ENCODE measurements around the gene HPS6.
"Not testable (repeated sequence)": the region's sequence is repeated elsewhere in the genome, so short reads cannot be mapped to it uniquely, and the experiment has no call there.

The HPS6 gene

DNA sequence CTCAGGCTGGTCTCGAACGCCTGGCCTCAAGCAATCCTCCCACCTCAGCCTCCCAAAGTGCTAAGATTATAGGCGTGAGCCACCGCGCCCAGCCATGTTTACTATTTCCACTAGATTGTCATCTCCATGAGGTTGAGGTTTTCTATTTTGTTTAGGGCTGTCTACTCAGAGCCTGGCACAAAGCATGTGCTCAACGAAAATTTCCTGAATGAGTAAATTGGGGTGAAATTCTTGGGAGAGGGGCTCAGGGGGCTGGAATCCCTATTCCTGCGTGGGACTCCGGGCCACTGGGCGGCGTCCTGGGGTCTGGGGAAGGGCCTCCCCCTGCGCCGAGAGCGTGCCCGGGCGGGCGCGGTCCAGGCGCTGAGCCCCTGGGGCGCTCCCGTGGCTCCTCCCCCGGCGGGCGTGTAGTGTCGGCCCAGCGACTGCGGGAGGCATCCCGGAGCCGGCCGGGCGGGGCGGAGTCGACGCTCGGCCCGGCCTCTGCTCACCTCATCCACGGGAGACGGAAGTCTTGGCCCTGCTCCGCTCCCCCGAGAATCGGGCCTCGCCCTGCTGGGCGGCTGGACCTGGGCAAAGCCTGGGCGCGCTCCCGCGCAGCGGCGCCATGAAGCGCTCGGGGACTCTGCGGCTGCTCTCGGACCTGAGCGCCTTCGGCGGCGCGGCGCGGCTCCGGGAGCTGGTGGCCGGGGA lies at the start of gene HPS6:
HPS6 (plus strand) TSS at position 482 of the 693 bp plus-strand sequence; CDS start at position 608, 126 bp downstream.
- no peak for DNase-seq

DNA sequence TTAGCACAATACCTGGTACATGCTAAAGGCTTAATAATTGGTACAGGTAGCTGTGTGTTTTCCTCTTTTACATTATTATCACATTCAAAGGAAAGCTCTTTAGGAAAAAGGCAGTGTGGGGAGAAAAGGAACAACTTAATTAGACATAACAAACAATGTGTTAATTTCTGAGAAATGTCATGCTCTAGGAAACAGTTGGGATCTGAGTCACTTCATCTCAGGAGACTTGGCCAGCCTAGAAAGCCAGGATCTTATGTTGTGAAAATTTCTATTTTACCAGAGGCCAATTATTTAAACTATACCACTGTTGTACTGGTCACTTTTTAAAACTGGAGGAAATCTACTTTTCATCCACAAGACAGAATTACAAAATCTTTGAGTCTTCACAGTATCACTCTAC lies 48.7 kb upstream of the HPS6 start:
- no peak for DNase-seq

DNA sequence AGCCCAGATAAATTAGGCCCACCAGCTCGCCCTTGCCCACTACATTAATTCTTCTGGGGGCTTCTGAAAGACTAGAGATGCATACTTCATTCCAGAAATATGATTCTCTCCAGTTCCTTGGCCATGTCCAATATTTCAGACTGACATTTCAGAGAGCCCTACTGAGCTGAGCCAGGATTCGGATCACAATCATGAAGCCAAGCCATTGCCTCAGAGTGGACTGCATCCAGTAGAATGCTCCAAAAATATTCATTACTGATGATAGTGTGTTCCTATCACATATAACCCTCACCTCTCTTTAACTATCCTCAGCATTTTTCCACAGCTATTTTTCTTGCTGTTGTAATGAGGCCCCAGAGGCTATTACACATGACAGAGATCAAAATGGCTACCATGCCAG lies 47.9 kb upstream of the HPS6 start:
- no peak for DNase-seq

DNA sequence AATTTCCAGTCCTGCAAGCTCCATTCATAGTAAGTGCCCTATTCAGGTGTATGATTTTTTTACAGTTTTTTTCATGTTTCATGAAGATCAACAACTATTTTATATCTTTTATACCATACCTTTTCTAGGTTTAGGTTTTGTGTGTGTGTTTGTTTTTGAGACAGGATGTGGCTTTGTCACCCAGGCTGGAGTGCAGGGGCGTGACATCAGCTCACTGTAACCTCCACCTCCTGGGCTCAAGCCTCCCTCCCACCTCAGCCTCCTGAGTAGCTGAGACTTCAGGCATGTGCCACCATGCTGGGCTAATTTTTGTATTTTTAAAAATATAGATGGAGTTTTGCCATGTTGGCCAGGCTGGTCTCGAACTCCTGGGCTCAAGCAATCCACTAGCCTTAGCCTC lies 44.2 kb upstream of the HPS6 start:
- no peak for DNase-seq

DNA sequence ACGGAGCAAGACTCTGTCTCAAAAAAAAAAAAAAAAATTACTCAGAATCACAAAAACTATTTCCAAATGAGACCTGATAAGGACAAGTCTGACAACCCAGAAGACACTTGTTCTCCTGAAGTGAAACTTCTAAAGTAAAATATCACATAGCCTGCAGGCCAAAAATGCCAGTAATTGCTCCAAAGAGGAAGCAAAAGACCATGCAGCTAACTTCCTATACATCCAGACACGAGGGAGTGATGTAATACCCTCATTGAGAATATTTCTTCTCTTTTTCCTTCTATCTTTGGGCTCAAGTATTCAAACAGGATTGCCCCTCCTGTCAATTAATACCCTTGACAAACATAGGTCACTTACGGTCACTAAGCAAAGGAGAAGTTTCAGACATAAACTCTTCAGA lies 40.4 kb upstream of the HPS6 start:
- no peak for DNase-seq

DNA sequence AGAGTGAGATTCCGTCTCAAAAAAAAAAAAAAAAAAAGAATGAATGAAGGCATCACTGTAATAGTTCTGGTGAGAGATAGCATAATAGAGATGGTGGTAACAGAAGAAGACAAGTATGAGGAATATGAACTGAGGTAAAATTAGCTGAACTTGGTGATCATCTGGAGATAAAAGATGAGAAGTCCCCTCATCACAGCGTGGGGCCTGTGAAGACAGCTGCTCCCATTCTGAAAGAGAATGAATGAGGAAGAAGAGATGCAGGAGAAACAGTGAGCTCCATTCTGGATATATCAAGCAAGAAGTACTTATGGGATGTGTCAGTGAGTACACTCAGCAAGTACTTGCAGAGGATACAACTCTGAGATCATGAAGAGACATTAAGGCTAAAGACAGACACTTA lies 37.9 kb upstream of the HPS6 start:
- DNase-seq, result no peak

DNA sequence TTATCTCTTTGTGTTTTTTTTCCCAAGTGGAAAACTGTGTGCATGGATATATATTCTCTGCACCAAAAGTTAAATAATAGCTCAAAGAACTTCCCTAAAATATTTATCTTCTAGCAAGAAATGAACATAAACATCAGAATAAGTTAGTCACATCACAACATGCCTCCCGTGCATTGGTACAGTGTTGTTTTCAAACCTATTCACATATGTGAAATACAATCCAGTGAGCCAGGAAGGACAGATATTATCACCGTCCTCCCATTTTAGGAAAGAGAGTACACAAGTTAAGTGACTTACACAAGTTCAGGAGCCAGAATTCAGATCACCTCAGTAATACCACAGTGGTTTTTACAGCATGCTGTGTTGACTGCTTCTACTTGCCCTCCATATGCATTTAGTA lies 31.4 kb upstream of the HPS6 start:
- no peak for DNase-seq

DNA sequence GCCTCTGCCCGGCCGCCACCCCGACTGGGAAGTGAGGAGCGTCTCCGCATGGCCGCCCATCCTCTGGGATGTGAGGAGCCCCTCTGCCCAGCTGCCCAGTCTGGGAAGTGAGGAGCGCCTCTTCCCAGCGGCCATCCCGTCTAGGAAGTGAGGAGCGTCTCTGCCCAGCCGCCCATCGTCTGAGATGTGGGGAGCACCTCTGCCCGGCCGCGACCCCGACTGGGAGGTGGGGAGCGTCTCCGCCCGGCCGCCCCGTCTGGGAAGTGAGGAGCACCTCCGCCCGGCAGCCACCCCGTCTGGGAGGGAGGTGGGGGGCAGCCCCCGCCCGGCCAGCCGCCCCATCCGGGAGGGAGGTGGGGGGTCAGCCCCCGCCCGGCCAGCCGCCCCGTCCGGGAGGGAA lies 29.3 kb upstream of the HPS6 start:
- not testable (repeated sequence) for DNase-seq

DNA sequence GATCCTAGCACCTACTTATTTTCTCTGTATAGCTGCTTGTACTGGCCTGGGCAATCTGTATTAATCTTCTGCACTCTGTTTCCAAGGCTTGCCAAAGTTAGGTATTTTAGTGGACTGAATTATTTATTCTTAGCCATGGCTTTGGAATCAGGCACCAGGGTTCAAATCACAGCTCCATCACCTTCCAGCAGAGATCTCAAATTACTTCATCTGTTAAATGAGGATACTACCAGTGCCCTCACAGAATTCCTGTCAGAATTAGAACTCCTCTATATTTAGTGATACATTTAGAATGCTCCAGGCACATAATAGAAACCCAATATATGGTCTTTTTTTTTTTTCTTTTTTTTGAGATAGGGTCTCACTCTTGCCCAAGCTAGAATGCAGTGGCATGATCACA lies 26.7 kb upstream of the HPS6 start:
- DNase-seq, result no peak

DNA sequence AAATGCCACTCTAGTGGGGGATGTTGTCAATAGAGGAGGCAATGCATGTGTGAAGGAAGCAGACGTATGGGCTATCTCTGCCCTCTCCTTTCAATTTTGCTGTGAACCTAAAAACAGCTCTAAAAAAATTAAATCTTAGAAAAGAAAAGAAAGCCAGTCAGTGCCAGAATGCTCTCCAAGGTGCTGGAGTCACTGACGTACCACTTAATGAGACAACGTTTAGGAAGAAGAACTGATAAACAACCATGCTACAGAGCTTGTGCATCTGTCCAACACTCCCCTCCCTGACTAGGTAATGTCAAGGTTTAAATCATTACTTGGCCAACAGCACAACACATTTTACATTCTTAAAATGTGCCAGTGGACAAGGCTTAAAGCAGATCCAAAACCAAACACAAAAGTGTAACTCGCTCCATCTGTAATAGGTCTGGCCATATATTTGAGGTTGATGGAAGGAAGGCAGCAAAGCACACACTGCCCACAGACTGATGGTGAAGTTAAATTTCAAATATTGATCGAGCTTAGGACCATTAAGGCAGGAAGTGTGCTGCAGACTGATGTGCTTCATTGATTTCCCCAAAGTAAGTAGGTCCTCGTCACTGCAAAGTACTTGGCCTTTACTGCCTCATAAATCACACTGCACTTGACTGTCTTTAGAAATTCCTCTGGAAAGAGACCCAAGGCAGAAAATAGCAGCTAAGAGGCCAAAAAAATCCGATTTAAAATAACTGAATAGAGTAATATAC lies 24.7 kb upstream of the HPS6 start:
- DNase-seq, result no peak

DNA sequence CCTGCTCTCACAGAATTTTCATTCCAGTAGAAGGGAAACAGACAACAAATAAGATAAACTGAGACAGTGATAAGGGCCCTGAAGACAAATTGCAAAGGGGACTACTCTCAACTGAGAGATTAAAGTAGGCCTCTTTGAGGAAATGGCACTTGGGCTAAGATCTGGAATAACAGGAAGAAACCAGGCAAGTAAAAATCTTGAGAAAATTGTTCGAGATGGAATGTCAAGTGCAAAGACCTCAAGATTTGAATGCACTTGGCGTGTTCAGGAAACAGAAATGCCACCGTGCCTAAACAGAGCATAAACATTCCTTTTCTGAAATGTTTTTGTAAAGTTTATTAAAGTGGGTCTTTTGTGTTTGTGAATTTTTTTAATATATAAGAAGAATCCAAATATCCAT lies 19.9 kb upstream of the HPS6 start:
- no peak for DNase-seq

DNA sequence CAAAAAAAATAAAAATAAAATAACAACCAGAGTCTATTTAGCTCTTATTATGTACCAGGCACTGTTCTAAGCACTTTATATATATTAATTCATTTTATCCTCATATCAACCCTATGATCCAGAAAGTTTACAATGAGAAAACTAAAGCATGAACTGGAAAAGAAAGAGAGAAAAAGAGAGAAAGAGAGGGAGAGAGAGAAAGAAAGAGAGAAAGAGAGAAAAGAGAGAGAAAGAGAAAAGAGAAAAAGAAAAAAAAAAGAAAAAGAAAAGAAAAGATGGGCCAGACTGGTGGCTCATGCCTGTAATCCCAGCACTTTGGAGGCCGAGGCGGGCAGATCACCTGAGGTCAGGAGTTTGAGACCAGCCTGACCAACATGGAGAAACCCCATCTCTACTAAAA lies 19.1 kb upstream of the HPS6 start:
- DNase-seq, result no peak

DNA sequence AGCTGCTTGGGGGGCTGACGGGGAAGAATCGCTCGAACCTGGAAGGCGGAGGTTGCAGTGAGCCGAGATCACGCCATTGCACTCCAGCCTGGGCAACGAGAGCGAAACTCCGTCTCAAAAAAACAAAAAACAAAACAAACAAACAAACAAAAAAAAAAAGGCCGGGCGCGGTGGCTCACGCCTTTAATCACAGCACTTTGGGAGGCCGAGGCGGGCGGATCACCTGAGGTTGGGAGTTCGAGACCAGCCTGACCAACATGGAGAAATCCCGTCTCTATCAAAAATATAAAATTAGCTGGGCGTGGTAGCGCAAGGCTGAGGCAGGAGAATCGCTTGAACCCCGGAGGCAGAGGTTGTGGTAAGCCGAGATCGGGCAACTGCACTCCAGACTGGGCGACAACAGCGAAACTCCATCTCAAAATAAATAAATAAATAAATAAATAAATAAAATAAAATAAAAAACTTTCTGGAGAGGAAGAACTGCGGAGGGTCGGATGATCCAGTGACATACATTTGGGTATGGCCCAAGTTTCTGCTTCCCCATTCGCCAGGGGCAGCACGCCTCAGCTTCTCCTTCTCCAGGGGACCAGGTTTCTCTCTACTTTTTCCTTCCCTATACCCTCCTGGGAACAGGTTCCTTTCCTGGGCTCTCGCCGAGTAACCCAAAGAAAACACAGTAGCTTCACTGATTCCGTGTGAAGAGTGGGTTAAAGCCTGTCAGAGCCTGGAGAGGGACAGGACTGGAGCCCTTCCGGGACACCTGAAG lies 10.1 kb upstream of the HPS6 start:
- DNase-seq, result not testable (repeated sequence)

DNA sequence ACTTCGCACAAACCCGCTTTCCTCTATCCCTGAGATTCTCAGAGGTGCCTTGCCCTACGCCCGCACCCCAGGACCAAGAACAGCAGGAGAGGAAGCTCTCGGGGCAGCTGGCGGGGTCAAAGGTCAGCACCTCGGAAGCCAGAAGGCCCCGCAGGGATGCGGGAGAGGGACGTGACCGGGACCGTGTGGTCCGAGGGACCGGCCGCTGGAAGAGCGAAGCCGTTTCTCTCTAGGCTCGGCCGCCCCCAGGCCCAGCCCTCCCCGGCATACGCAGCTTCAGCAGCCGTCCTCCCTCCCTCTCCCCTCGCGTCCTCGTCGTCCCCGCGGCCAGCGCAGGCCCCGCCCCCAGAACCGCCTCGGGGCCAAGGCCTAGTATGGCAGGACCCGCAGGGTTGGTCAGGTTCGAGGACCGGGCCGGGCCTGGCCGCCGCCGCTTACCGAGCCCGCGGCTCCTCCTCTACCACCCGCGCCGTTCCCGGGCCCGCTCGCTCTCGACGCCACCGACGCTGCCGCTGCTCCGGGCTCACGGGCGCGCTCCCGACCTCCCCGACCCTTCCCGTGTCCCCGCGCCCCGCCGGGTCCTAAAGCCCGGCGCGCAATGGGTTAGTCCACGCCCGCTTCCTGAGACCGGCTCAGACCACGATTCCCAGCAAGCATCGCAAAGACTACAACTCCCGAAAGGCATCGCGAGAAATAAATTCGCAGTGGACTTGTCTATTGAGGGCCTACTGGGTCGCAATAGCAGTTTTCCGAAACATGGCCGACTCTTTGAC lies 9.3 kb upstream of the HPS6 start, which contains the start of gene ARMH3:
ARMH3 (minus strand) TSS at position 527 of the 773 bp plus-strand sequence. CDS start 16,059 bp downstream, outside the sequence.
- peak; percentile 66 for DNase-seq

DNA sequence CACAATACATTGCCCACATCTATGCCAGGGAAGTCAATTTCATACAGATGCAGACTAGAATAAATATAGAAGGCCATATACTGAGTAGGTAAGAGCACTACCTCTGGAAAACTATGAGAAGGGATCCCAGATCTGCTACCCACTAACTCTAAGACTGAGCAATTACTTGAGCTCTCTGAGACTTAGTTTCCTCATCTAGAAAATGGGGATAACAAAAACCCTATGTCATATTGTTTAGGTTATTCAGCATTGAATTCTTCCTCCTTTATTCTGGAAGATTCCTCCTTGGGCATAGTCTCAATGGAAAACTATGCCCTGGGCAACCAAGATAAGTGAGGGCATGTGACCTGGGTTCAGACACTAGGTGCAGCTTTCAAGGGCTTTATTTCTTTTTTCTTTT lies 5.2 kb upstream of the HPS6 start:
- DNase-seq, result no peak

DNA sequence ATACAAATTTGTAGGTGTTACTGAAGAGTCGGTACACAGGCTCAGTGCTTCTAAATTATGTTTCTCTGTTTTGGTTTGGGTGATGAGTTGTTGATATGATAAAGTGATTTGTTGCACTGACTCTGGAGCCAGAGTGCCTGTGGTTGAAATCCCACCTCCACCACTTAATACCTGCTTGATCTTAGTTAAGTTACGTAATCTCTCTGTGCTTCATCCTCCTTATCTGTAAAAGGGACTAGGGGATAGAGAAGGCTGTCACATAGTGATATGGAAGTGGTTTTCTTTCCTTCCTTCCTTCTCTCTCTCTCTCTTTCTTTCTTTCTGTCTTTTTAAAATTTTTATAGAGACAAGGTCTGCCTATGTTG lies 664 bp upstream of the HPS6 start:
- no peak for DNase-seq

DNA sequence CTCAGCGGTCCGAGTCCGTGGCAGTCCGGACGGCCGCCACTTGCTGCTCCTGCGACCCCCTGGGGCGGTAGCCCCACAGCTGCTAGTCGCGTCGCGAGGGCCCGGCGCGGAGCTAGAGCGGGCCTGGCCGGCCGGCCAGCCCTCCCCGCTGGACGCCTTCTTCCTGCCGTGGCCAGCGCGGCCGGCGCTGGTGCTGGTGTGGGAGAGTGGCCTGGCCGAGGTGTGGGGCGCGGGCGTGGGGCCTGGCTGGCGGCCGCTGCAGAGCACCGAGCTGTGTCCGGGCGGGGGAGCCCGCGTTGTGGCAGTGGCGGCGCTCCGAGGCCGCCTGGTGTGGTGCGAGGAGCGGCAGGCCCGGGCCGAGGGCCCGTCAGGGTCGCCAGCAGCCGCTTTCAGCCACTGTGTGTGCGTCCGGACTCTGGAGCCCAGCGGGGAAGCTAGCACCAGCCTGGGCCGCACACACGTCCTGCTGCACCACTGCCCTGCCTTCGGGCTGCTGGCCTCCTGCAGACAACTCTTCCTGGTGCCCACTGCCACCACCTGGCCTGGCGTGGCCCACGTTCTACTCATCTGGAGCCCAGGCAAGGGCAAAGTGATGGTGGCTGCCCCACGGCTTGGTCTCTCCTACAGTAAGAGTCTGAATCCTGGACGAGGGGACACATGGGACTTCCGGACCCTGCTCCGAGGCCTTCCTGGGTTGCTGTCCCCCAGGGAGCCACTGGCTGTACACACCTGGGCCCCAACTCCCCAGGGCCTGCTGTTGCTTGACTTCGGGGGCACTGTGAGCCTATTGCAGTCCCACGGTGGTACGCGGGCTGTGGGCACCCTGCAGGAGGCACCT lies 631 bp downstream of the HPS6 start:
- no peak for DNase-seq

DNA sequence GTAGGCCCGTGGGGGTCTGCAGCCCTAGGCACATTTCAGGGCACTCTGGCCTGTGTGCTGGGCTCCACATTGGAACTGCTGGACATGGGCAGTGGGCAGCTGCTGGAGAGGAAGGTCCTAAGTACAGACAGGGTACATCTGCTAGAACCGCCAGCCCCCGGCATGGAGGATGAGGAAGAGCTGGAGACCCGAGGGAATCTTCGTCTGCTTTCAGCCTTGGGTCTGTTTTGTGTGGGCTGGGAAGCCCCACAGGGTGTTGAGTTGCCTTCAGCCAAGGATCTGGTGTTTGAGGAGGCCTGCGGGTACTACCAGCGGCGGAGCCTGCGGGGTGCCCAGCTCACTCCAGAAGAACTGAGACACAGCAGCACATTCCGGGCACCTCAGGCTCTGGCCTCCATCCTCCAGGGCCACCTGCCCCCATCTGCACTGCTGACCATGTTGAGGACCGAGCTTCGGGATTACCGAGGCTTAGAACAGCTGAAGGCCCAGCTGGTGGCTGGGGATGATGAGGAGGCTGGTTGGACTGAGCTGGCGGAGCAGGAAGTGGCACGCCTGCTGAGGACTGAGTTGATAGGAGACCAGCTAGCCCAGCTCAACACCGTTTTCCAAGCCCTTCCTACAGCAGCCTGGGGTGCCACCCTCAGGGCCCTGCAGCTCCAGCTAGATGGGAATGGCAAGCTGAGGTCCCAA lies 1.4 kb downstream of the HPS6 start:
- DNase-seq, result peak; percentile 31

DNA sequence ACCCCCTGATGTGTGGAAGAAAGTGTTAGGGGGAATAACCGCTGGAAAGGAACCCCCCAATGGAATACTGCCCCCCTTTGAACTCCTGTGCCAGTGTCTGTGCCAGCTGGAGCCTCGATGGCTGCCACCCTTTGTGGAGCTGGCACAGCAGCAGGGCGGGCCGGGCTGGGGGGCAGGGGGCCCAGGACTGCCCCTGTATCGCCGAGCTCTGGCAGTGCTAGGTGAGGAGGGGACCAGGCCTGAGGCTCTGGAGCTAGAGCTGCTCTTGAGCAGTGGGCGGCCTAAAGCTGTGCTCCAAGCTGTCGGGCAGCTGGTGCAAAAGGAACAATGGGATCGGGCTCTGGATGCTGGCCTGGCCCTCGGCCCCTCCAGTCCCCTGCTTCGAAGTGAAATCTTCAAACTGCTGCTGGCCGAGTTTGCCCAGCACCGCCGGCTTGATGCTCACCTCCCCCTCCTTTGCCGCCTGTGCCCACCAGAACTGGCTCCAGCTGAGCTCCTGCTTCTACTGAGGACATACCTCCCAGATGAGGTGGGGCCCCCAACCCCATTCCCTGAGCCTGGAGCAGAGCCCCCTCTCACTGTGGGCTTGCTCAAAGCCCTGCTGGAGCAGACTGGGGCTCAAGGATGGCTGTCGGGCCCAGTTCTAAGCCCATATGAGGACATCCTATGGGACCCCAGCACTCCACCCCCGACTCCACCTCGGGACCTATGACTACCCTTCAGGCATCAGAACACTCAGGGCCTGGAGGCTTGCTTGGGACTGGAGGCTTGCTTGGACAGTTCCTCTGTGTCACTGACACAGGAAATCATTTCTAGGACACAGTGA lies 2.2 kb downstream of the HPS6 start:
- no peak for DNase-seq

DNA sequence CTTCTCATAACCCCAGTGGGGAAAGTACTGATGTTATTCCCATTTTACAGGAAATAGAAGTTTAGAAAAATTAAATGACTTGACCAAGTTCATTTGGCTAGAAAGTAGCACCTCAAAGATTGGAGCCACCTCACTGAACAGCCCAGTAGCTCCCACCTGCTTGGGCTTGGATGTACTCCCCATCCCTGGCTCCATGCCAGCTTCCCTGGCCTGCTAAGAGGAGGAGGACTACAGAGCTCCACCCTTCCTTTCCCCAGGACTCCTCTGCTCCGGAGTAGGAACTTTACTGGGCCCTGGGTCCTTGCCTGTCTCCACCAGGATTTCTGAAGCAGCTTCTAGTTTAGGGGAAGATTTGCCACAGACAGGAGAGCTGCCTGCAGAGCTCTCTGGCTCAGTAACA lies 3.1 kb downstream of the HPS6 start:
- DNase-seq, result no peak

DNA sequence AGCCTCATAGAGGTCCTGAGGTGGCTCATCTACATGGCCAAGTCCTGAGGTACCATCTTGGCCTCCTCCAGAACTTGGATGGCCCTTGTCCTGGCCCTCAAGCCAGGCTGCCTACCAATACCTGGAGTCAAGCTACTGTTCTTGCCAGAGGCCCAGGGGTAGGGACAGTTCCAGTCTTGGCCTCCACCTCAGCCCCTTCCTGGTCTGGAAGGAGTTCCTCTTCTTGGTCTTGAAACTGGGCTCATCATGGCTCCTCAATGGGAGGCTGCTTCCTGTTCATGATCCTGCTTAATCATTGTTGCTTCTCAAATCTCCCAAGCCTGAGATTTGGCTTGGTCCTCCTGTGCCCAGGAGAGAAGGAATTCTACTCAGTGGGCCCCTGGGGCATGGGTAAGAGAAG lies 3.9 kb downstream of the HPS6 start:
- DNase-seq, result no peak
